Lower leg skin (tissue), 3 donors: ENCODE measurements around the gene ZNF280B.

Source experiments
- CTCF ChIP-seq, 3 donors: fragments of 450-650 bp; IDR thresholded peaks; one replicate each; pipeline ENCODE4 v1.5.1; 2016; ENCODE audit warnings: antibody characterized with exemption in 3 of 3, mild to moderate bottlenecking in 3 of 3, moderate library complexity in 2 of 3
- POLR2A ChIP-seq, 2 donors: fragments of 450-650 bp; IDR thresholded peaks; one replicate each; pipeline ENCODE4 v1.6.1; 2016 to 2017; ENCODE audit warnings: antibody characterized with exemption in 2 of 2, mild to moderate bottlenecking in 1 of 2, moderate library complexity in 1 of 2

- TF ChIP-seq POLR2A (IDR thresholded peaks at IDR 0.05) (no peak), CTCF (IDR thresholded peaks at IDR 0.05) (no peak)
Observed at GRCh38 chr22:22533863-22534262, 25.3 kb upstream of the ZNF280B start.
